Measurements from ENCODE around the gene ARHGAP44.

DNA sequence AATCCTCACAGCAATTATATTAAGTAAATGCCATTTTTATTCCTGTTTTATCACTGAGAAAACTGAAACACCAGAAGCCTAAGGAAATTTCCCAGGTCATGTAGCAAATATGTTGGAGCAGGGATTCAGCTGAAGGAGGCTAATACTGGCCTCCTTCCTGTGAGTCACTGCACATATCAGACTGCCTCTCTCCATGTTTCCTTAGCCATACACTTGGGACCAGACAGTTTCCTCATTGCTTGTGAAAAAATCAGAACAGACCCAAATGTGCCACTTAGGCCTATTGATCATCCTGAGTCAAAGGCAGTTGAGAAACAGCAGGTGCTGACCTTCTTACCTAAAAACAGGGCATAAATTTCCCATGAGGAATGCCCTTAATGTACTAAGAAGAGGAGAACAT lies 247.5 kb downstream of the ARHGAP44 start:
- TF ChIP-seq, protein P1, sequence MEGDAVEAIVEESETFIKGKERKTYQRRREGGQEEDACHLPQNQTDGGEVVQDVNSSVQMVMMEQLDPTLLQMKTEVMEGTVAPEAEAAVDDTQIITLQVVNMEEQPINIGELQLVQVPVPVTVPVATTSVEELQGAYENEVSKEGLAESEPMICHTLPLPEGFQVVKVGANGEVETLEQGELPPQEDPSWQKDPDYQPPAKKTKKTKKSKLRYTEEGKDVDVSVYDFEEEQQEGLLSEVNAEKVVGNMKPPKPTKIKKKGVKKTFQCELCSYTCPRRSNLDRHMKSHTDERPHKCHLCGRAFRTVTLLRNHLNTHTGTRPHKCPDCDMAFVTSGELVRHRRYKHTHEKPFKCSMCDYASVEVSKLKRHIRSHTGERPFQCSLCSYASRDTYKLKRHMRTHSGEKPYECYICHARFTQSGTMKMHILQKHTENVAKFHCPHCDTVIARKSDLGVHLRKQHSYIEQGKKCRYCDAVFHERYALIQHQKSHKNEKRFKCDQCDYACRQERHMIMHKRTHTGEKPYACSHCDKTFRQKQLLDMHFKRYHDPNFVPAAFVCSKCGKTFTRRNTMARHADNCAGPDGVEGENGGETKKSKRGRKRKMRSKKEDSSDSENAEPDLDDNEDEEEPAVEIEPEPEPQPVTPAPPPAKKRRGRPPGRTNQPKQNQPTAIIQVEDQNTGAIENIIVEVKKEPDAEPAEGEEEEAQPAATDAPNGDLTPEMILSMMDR (IDR thresholded peaks at IDR 0.05; ENCODE audit: control extremely low read depth in 1 of 3, insufficient read depth in 1 of 3, low read depth in 1 of 3, low read length in 3 of 3), result no peak
- TF ChIP-seq, protein P2, sequence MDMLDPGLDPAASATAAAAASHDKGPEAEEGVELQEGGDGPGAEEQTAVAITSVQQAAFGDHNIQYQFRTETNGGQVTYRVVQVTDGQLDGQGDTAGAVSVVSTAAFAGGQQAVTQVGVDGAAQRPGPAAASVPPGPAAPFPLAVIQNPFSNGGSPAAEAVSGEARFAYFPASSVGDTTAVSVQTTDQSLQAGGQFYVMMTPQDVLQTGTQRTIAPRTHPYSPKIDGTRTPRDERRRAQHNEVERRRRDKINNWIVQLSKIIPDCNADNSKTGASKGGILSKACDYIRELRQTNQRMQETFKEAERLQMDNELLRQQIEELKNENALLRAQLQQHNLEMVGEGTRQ (IDR thresholded peaks at IDR 0.05; ENCODE audit: low read length), result no peak
- TF ChIP-seq EZH2 (IDR thresholded peaks at IDR 0.05; ENCODE audit: low read depth, low read length, severe bottlenecking) (no peak), POLR2A (IDR thresholded peaks at IDR 0.05; ENCODE audit: control extremely low read depth in 1 of 2, low read depth in 2 of 2, low read length in 2 of 2) (no peak), NANOG (IDR thresholded peaks at IDR 0.05; ENCODE audit: insufficient read depth, low read depth, low read length, poor library complexity, severe bottlenecking) (no peak), RXRA (IDR thresholded peaks at IDR 0.05; ENCODE audit: insufficient read depth, low read depth, low read length) (no peak), CHD2 (IDR thresholded peaks at IDR 0.05; ENCODE audit: low read length) (no peak), RAD21 (IDR thresholded peaks at IDR 0.05 in 1 of 2, conservative IDR thresholded peaks at IDR 0.05 in 1 of 2; ENCODE audit: low read depth in 2 of 2, low read length in 2 of 2) (no peak), EP300 (IDR thresholded peaks at IDR 0.05; ENCODE audit: borderline replicate concordance in 1 of 2, low read depth in 2 of 2, low read length in 2 of 2) (no peak)
- TF ChIP-seq, protein P3, sequence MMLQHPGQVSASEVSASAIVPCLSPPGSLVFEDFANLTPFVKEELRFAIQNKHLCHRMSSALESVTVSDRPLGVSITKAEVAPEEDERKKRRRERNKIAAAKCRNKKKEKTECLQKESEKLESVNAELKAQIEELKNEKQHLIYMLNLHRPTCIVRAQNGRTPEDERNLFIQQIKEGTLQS (IDR thresholded peaks at IDR 0.05; ENCODE audit: insufficient read depth, low read depth, low read length), result no peak
- TF ChIP-seq, protein P4, sequence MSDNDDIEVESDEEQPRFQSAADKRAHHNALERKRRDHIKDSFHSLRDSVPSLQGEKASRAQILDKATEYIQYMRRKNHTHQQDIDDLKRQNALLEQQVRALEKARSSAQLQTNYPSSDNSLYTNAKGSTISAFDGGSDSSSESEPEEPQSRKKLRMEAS (IDR thresholded peaks at IDR 0.05), result no peak

All from H1 (cell line).